CD1c-positive myeloid dendritic cell (primary cell): ENCODE measurements around the gene BEST3.

ENCODE experiments used
- DNase-seq: peaks from one replicate; pipeline ENCODE4 v3.0.0-alpha.2; 2016; ENCODE audit errors: extremely low spot score

Gene BEST3

GRCh38 chr12:69698769-69699540 lies at the start of gene BEST3:
TSS of gene BEST3 (minus strand) at chr12:69699303. CDS start at chr12:69697798, 1,505 bp downstream.
- DNase-seq = no peak

- DNase-seq = no peak
Measured at GRCh38 chr12:69744109-69744508, 45.0 kb upstream of the BEST3 start.

DNA sequence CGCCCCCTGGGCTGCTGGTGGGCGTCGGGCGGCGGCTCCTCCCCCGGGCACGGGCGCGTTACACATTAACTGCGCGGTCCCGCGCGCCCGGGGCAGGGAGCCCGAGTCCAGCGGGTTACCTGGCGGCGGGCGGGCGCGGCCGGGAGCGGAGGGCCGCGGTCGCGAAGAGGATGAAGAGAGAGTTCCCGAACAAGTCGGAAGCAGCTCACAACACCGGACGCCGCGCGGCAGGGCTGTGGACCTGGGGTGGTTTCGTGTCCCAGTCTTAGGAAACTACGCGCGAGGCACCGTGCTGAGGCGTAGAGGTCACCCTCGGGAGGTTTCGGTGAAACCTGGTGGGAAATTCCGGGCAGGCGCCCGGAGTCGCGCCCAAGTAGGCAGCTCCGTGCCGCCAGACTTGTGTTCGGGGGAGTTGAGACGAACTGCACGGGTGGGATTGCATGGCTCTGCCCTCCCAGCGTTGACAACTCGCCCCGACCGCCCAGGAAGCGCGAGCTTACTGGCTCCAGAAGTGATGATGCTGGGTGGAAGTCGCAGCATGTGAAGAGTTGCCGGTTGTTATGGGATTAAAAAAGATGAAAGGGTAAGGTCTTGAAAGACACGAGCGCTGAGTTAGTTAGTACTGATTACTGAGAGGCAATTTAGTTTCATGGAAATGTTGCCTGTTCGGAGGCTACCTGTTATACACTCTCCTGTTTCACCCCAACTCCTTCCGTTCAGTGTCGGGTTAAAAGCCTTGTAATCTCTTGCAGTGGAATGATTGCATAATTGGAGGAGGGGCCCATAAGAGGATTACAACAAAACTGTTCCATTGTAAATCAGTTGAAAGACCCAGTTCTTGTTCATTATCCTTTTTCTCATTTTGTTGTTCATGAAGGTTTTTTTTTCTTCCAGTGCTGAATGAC lies 40.4 kb upstream of the BEST3 start:
- DNase-seq = peak; percentile 59

DNA sequence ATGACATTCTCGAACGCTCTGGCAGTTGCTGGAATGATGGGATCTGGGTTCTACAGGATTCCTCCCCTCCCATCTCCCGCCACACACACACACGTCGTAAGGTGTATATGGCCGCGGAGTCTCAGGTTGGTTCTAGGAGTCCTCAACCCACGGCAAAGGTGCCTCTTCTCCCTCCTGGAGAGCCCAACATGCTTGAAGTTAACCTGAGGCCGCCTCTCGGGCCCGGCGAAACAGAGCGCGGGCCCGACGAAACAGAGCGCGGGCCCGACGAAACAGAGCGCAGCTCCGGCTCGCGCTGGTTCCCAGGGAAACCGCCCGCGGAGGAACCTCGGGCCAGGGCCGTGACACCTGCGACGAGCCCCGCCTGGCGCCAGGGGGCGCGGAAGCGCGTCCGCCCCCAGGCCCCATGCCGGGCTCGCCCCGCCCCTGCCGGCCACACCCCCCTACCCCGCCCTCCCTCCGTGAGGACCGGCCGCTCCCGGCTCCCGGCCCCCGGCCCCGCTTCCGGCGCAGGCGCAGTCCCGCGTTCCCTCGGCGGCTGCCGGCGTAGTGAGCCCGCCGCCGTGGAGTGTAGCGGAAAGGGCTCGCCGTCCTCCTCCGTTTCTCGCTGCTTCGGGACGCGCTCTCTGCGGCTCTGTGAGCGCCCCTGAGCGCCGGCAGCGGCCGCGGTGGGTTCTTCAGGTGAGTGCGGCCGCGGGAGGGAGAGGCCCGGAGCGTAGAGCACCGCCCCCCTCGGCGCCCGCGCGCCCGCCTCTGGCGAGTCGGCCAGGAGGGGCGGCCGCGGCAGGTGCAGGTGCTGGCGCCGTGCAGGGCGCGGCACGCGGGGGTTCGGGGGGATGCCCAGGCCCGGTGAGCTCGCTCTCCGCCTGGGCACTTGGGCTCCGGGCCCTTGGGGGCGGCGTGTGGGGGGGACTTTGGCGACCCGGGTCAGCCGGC lies 39.5 kb upstream of the BEST3 start, which contains the start of gene RAB3IP:
RAB3IP (plus strand) TSS at position 510 of the 936 bp plus-strand sequence. CDS start 16,549 bp downstream, outside the sequence.
- DNase-seq = peak; percentile 95

- DNase-seq = no peak
Measured at GRCh38 chr12:69733638-69734037, 34.5 kb upstream of the BEST3 start.

- DNase-seq = no peak
Measured at GRCh38 chr12:69732088-69732487, 33.0 kb upstream of the BEST3 start.

DNA sequence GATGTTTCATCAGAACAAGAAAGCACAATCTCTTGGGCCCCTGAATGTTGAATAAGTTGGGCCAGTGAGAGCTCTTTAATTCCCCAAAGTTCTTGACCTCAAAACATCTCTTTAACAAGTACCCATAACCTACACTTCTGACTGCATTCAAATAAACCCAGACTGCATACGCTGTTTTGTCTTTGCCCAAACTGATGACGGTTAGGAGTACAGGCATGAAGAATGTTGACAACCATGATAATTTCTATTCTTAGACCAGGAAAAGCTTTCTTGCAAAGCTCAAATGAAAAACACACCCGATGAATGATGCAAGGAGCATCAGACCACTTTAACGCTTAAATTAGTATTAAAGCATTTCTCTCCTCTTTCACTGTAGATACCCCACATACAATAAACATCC lies 27.8 kb upstream of the BEST3 start:
- no peak for DNase-seq

GRCh38 chr12:69720750-69721149 lies 21.6 kb upstream of the BEST3 start:
- no peak for DNase-seq

GRCh38 chr12:69719336-69720316 lies 20.5 kb upstream of the BEST3 start:
- no peak for DNase-seq

- DNase-seq = no peak
Measured at GRCh38 chr12:69714542-69714941, 15.4 kb upstream of the BEST3 start.

DNA sequence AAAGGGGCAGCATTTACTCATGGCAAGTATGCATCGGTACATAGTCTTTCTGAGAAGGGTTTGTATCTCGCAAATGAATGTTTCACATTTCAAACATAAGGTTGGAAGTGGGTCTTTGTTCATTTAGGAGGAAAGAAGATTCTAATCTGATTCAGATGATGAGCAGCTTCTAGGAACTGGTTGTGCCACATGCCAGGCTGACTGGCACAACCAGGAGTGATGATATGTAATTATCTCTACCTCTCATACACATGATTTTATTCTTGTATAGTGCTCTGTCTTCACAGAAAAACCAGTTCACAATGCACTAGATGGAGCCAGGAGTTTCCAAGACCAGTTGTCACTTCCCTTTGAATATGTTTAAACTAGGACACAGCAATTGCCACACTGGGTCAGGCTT lies 13.7 kb upstream of the BEST3 start:
- no peak for DNase-seq

GRCh38 chr12:69708649-69709048 lies 9.5 kb upstream of the BEST3 start:
- DNase-seq = no peak

DNA sequence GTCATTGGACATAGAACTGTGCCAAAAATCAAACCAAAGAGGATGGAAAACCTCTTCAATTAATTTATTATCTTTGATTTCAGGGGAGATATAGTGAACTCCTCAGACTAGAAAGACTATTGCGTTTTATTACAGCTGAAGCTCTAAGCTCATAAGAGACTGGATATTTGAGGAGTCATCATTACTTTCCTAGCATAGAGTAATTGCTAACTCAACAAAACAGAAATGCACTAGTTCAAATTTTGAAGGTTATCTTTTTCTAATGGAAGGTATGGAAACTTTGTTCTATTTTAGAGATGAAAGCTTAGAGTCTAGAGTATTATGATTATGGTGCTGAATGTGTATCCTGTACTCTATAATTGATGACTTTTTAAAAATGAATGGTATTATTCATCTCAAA lies 5.3 kb upstream of the BEST3 start:
- DNase-seq = no peak

GRCh38 chr12:69703146-69703642 lies 4.1 kb upstream of the BEST3 start:
- DNase-seq = no peak

GRCh38 chr12:69701826-69702225 lies 2.7 kb upstream of the BEST3 start:
- no peak for DNase-seq

DNA sequence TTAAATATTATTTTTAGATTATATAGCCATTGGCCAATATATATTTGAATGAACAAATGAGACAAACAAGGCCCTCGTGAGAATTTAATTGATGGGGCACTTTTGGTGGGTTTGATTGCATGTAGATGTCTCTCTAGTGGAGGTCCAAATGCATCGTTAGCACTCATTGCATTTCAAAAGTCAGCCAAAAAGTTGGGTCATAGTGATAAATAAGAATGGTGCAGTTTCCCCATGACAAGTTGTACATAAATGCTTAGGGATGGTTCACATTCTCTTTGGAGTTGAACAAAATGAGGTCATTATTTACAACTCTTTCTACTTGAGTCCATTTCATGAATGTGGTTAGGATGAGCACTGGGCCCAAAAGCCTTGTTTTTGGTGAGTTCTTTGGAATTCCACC lies 1.0 kb downstream of the BEST3 start:
- DNase-seq = no peak

DNA sequence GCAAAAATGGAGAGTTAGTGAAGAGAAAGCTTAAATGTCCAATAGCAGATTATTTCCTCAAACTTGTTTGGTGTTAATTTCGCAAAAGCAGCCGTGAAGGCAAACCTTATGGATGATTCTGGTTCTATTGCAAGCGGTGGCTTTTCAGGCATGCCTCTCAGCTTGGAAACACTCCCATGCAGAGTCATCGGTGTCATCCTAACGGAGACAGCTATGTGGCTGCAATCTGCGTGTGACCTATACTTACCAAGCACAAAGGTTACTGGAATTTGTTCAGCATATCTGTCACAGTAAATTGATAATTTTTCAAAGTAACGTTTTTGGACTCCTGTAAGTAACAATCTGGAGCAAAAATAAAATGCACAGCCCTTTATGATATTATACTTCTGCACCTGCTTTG lies 5.0 kb downstream of the BEST3 start:
- DNase-seq = no peak

DNA sequence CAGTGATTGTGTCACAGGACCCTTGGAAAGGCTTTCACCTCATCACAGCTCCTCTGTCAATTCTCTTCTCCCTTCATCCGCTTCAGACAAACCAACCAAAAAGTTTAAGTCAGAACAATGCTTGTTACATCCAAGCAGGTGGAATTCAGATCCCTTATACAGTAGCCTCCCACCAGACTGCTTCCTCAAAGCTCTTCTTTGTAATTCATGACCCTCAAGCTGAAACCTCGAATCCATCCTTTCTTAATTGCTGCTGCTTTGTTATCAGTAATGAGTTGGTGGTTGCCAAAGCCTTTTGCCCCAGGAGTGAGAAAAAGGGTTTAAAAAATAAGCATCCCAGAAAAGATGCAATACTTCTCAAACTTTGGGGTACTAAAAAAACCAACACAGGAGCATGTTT lies 9.5 kb downstream of the BEST3 start:
- no peak for DNase-seq

DNA sequence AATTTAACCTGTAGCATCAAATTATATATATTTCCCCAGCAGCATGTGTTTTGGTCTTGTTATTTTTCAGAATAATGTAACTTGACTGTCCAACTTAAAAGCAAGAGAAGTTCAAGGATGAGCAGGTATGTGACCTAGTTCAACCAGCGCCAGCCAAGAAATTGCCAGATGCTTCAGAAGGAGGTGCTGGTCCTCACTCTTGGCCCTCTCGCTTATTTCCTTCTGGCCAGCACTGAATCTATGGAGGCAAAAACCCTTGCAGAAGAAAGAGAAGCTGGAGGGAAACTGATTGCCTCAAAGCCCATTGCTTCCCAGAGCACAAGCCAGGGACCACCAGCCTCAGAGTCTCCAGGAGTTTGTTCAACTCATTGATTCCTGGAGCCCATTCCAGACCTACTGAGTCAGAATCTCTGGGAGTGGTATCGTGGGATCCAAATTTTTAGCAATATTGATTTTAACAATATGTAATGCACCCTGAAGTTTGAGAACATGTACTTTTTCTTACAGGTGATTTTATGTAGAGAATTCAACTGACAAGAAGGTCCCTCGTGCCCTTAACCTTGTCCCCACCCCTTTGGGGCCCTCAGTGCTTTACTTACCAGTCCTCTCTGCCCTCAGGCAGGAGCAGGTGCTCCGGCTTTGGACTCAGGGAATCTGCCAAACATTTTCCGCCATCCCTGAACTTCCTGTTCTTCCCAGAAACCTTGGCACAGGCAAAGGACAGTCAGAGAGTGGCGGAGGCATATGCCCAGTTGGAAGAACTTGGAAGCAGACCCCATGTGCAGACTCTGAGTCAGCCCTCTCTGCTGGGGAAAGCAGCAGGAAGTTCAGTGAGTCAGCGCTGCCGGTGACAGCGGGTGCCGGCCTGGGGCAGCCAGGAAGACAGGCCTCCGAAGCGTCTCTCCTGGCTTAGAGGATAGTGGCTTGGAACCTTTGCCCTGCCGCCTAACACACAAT lies 10.4 kb downstream of the BEST3 start:
- DNase-seq = peak; percentile 31
